ENCODE measurements around the gene ACKR2.

The ACKR2 gene

GRCh38 chr3:42894698-42895579, 85.7 kb downstream of the ACKR2 start:
- no peak for DNase-seq

GRCh38 chr3:42895580-42895868, 86.3 kb downstream of the ACKR2 start:
- DNase-seq: no peak

GRCh38 chr3:42898896-42899675, 89.8 kb downstream of the ACKR2 start:
- DNase-seq: no peak

- DNase-seq: no peak
These were observed 91.2 kb downstream of the ACKR2 start for GRCh38 chr3:42900226-42901072.

GRCh38 chr3:42901073-42901415, 91.8 kb downstream of the ACKR2 start:
- DNase-seq: no peak

GRCh38 chr3:42902257-42902656, 93.0 kb downstream of the ACKR2 start:
- no peak for DNase-seq

- no peak for DNase-seq
These were observed 94.8 kb downstream of the ACKR2 start for GRCh38 chr3:42904076-42904475.

- no peak for DNase-seq
These were observed 96.5 kb downstream of the ACKR2 start for GRCh38 chr3:42905740-42906069.

- no peak for DNase-seq
These were observed 97.0 kb downstream of the ACKR2 start, which contains the start of gene ZNF662 for GRCh38 chr3:42906070-42906847. Gene ZNF662 (plus strand): TSS chr3:42906142. CDS start chr3:42908115, 1,973 bp downstream.

- DNase-seq: no peak
These were observed 97.6 kb downstream of the ACKR2 start for GRCh38 chr3:42906848-42907183.

GRCh38 chr3:42908675-42909074, 99.4 kb downstream of the ACKR2 start:
- no peak for DNase-seq

GRCh38 chr3:42911551-42911950, 102.3 kb downstream of the ACKR2 start:
- DNase-seq: no peak

GRCh38 chr3:42914771-42915515, 105.7 kb downstream of the ACKR2 start:
- DNase-seq: no peak

All from cortex of kidney (tissue), 1 donor.